ENCODE data around the gene RIMBP2.
"Not testable (repeated sequence)": the region's sequence is repeated elsewhere in the genome, so short reads cannot be mapped to it uniquely, and the experiment has no call there.

Gene RIMBP2

DNA sequence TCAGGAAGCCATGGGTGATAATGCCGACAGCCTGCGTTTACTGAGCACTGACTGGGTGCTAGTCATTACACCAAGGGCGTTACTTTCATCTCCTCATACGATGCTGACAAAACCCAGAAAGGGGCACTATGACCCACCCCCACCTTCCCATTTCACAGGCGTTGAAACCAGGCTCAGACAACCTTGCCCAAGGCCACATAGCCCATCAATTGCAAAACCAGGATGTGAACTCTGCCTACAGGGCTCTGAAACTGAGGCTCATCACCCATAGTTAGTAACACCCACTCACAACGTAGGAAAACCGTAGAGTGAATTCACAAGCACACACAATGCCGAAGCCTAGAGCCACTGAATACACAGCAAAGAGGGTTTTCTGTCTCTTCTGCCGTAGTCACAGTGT is 119.9 kb downstream of the RIMBP2 start:
- no peak for DNase-seq (ENCODE audit: low read depth, low spot score)

DNA sequence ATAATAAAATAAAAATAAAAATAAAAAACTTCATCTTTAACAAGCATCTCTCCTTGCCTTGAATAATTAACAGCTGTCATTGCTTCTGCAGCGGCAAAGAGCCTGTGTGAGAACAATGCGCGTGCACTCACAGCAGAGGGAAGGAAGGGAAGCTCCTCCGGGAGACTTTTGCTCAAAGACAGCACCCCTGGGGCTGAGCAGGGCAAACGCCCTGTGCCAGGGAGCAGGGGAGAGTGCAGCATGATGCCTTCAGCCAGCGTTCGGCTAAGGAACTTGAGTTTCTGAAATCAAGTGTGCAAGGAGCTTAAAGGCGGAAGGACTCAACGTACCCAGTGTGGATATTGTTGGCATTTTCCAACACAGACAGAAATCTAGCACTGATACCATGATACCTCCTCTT is 120.5 kb downstream of the RIMBP2 start:
- no peak for DNase-seq (ENCODE audit: low read depth, low spot score)

DNA sequence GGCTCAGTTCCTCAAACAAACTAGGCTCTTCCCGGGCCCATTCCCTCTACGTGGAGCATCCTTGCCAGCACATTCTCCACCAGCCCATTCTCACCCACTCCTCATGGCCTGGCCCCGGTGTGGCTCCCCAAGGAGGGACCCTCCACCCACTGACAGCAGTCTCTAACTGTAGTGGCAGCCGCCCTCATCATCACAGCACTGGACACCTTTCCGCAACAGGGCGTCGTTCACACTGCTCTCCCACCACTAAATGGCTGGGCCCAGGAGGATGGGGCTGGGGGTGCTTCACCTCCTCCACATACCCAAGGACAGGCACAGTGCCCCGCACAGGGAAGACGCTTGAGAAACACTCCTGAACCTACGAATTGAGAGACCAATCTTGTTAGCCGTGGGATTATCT is 123.0 kb downstream of the RIMBP2 start:
- DNase-seq (ENCODE audit: low read depth, low spot score): no peak

DNA sequence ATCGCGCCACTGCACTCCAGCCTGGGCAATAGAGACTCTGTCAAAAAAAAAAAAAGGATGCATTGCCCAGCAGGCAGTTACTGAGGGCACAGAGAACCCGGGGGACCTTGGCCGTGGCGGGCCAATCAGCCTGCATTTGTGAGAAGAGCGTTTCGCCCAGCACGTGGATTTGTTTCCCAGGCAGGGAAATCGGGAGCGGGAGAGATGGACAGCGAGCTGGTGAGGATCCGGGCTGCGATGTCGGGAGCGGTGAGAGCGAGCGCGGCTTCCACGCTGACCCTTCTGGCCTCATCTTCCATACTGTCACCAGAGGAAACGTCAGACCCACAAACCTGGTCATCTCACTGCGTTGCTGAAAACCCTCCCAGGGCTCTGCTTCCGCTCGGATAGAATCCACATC is 123.5 kb downstream of the RIMBP2 start:
- no peak for DNase-seq (ENCODE audit: low read depth, low spot score)

- no peak for DNase-seq (ENCODE audit: low read depth, low spot score)
Measured at GRCh38 chr12:130591736-130592135, 124.4 kb downstream of the RIMBP2 start.

DNA sequence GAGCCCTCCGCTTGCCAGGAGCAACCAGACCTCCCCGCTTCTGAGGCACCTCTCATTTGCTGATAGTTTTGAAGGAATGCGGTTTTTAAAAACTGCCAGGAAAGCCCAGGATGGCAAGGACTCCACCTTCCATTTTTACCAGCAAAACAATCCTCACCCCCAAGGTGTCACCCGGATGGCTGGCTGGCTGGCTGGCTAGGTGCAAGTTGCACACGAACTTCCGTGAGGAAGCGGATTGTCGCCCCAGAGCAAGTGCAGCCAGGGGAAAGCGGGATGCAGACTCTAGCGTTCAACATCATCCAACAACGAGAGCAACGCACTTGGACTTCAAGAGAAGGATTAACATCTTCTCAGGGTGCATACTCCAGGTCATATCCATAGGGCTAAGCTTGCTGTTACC is 125.4 kb downstream of the RIMBP2 start:
- DNase-seq (ENCODE audit: low read depth, low spot score): no peak

GRCh38 chr12:130589540-130590317 is 126.4 kb downstream of the RIMBP2 start:
- DNase-seq (ENCODE audit: low read depth, low spot score): no peak

DNA sequence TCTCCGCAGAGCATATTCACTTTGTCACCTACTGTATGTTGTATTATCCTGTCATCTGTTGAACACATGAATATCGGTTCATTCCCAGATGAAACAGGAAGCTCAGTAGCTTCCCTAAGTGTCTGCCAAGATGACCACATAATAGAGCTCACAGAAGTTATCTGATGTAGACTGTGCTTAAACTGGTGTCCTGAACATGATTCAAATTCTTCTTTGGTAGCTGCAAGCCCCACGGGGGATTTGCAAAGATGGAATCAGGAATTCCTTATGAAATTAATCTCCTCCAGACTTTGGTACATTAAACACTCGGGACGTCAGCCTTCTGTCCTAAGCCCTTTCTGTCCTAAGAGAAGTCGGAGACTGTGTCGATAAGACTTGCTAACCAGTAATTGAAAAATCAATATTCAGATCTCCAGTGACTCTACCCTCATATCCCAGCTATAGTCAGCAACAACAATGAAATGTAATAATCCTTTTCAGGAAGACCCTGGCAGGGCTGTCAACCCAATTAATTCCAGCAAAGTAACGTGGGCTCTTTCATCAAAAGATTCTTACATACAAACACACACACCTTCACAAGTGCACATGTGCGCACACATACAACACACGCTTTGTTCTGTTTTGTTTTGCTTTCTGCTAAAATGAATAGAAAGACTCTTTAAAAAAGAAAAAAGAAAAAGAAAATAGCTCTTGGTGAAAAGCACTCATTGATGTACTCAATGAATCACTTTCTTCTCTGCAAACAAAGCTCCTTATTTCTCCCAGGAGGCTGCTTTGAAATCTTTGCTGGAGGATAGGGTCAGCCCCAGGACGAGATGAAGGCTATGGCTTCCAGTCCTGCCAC is 127.2 kb downstream of the RIMBP2 start:
- no peak for DNase-seq (ENCODE audit: low read depth, low spot score)

DNA sequence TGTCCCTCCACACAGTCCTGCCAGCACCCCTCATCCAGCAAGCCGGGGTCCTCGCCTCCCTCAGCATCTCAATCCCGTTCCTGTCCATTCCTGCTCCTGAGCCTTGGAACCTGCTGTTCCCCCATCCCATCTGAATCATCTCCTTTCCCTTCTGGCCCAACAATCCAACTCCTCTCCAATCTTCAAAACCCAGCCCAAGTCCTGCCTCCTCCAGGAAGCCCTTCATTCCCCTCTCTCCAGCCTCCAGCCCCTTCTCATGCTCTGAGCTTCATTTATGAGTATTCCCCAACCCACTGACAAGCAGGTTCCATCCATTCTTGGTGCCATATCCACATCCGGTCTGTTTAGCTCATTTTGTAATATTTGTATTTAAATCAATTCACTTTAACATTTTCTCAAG is 128.1 kb downstream of the RIMBP2 start:
- DNase-seq (ENCODE audit: low read depth, low spot score): no peak

DNA sequence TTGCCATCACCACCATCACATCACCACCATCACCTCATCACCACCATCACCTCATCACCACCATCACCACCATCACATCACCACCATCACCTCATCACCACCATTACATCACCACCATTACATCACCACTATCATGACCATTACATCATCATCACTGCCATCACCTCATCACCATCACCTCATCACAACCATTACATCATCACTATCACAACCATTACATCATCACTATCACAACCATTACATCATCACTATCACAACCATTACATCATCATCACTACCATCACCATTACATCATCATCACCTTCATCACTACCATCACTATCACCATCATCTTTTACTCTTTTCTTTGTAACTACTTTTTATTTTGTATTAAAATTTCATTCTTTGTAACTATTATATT is 131.6 kb downstream of the RIMBP2 start:
- DNase-seq (ENCODE audit: low read depth, low spot score): not testable (repeated sequence)

GRCh38 chr12:130583800-130584199 is 132.3 kb downstream of the RIMBP2 start:
- no peak for DNase-seq (ENCODE audit: low read depth, low spot score)

- DNase-seq (ENCODE audit: low read depth, low spot score): no peak
Measured at GRCh38 chr12:130583317-130583716, 132.8 kb downstream of the RIMBP2 start.

DNA sequence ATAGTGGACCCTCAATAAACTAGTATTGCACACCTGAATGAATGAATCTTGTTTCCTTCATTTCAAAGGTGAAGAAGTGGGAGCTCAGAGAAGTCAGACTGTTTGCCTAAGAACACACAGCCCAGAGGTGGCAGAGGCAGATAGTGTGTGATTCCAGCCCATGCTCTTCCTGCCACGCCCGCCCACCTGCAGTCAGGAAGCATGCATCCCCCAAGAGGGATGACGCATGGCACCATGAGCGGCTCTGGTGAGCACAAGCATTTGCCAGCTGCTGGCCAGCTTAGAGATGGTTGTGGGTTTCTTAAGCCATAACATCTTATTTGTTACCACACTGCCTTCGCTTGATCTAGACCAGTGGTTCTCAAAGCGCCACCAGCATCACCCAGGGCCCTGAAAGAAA is 133.8 kb downstream of the RIMBP2 start:
- DNase-seq (ENCODE audit: low read depth, low spot score): no peak

- no peak for DNase-seq (ENCODE audit: low read depth, low spot score)
Measured at GRCh38 chr12:130581782-130582181, 134.3 kb downstream of the RIMBP2 start.

GRCh38 chr12:130579231-130579630 is 136.9 kb downstream of the RIMBP2 start:
- DNase-seq (ENCODE audit: low read depth, low spot score): no peak

DNA sequence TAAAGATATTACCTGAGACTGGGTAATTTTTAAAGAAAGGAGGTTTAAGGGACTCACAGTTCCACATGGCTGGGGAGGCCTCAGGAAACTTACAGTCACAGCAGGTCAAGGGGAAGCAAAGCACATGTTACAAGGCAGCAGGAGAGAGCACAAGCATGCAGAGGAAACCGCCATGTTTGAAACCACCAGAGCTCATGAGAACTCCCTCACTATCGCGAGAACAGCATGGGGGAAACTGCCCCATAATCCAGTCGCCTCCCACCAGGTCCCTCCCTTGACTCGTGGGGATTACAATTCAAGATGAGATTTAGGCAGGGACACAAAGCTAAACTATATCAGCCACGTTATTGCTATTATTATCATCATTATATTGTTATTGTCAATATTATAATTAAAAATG is 138.7 kb downstream of the RIMBP2 start:
- DNase-seq (ENCODE audit: low read depth, low spot score): no peak

- DNase-seq (ENCODE audit: low read depth, low spot score): no peak
Measured at GRCh38 chr12:130576371-130576816, 139.7 kb downstream of the RIMBP2 start.

- no peak for DNase-seq (ENCODE audit: low read depth, low spot score)
Measured at GRCh38 chr12:130574402-130574801, 141.7 kb downstream of the RIMBP2 start.

DNA sequence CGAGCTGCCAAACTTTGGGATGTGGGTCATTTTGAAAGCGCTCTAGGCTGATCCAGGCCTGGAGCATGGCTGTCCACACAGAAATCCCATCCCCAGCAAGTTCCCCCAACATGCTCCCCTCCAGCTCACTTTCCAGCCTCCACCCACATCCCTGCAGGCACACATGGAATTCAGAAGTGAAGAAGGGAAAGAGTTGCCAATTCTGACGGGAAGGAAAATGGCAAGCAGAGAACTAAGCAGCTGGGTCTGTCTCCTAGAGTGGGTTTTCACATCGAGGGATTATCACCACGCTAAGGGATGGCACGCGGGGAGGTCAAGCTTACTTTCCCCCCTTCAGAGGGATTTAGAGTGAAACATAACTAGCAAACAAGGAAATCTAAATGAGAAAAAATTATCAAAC is 142.3 kb downstream of the RIMBP2 start:
- no peak for DNase-seq (ENCODE audit: low read depth, low spot score)

GRCh38 chr12:130573235-130573634 is 142.9 kb downstream of the RIMBP2 start:
- no peak for DNase-seq (ENCODE audit: low read depth, low spot score)

DNA sequence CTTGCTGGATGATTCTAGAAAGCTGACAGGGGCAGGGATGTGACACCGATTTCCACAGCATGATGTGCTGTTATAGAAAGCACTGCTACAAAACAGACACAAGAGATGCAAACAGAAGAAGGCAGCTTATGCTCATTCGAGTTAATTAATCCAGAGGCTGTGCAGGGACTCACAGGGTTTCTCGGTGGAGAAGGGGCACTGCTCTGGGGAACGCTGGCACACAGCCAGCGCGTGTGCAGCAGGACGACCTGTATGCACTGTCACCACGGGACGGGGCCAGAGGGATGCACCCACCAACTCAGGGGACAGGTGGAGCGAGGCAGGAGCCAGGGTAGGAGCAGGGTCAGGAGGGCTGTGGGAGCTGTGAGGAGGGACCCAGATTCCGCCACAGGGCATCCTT is 143.5 kb downstream of the RIMBP2 start:
- no peak for DNase-seq (ENCODE audit: low read depth, low spot score)

DNA sequence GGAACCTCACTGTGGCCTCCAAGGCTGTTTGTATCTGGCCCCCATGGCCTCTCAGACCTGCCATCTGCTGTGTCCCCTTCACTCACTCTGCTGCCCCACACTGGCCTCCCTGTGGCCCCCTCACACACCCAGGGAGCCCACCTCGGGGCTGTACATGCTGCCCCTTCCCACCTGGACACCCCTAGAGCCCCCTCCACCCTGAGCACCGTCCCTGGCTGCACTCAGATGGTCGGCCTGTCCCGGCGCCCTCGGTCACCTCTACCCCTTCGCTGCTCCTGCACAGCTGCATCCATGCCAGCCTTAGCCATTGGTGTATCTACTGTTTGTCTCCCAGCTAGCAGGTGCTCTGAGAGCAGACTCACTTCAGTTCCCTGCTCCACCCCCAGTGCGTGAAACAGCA is 144.4 kb downstream of the RIMBP2 start:
- DNase-seq (ENCODE audit: low read depth, low spot score): no peak

GRCh38 chr12:130571089-130571488 is 145.0 kb downstream of the RIMBP2 start:
- DNase-seq (ENCODE audit: low read depth, low spot score): no peak

Data from astrocyte of the hippocampus (primary cell).